Prostate gland (tissue), 2 donors: ENCODE data around the gene PLXND1.

Source experiments
- CTCF ChIP-seq, 4 experiments: fragments of 200-600 bp in 2 of 4; fragments of 450-650 bp in 2 of 4; sonication (generic) in 2 of 4; IDR thresholded peaks; 1 replicate in 3 of 4; 2 replicates in 1 of 4; pipeline ENCODE4 v1.5.1; 2016 to 2019; ENCODE audit warnings: antibody characterized with exemption in 4 of 4, mild to moderate bottlenecking in 2 of 4, moderate library complexity in 2 of 4
- POLR2A ChIP-seq: fragments of 450-650 bp; IDR thresholded peaks from one replicate; pipeline ENCODE4 v1.6.1; 2016; ENCODE audit warnings: antibody characterized with exemption, mild to moderate bottlenecking
- POLR2AphosphoS5 ChIP-seq: sonication (generic); formaldehyde crosslinking; IDR thresholded peaks from one replicate; pipeline ENCODE4 v1.6.1; 2017; ENCODE audit warnings: antibody characterized with exemption

- no peak for TF ChIP-seq CTCF (IDR thresholded peaks at IDR 0.05)
- TF ChIP-seq POLR2AphosphoS5: no peak
- TF ChIP-seq POLR2A: no peak
Measured at GRCh38 chr3:129565902-129566301, 40.6 kb downstream of the PLXND1 start.
